Left lung (tissue), 10 donors: Measurements from ENCODE around the gene ZNF185. TPM values are rescaled to one million over a fixed set of nuclear protein-coding genes. Genes with fewer than 3 reads are reported as not detected.

ENCODE experiments used
- ATAC-seq: fragments of 200-7000 bp; cut with Tn5 transposase; one replicate; pipeline ENCODE4 v1.9.1; 2020; ENCODE audit warnings: moderate library complexity
- DNase-seq, 4 donors: peaks; one replicate each; pipeline ENCODE4 v3.0.0-alpha.2; 2013 to 2020
- H3K27ac ChIP-seq, 2 donors: fragments of 200-600 bp; sonication (generic) in 1 of 2; one replicate each; pipeline versions ENCODE4 v1.5.0 to v1.8.0; 2020 to 2021
- H3K27me3 ChIP-seq, 2 donors: fragments of 200-600 bp; sonication (generic) in 1 of 2; one replicate each; pipeline versions ENCODE4 v1.5.0 to v1.8.0; 2020 to 2021
- H3K36me3 ChIP-seq, 2 donors: fragments of 200-600 bp; sonication (generic) in 1 of 2; one replicate each; pipeline versions ENCODE4 v1.5.0 to v1.8.0; 2020 to 2021
- H3K4me1 ChIP-seq, 2 donors: fragments of 200-600 bp; one replicate each; pipeline ENCODE4 v1.8.0; 2021
- H3K4me3 ChIP-seq, 2 donors: fragments of 200-600 bp; sonication (generic) in 1 of 2; one replicate each; pipeline versions ENCODE4 v1.5.0 to v1.8.0; 2020 to 2021; ENCODE audit warnings: mild to moderate bottlenecking in 1 of 2
- H3K9me3 ChIP-seq, 2 donors: fragments of 200-600 bp; sonication (generic) in 1 of 2; one replicate each; pipeline versions ENCODE4 v1.5.0 to v1.8.0; 2020 to 2021
- intact Hi-C, 2 donors: fragments of 100-400 bp; cut with DNase I; formaldehyde crosslinking; loops; one replicate each; pipeline versions ENCODE4 v1.11.2 to v1.14.2; 2022
- polyA plus RNA-seq, 6 donors: library from polyadenylated mRNA; unstranded; fragments of 120-200 nt; gene quantifications; one replicate each; pipeline ENCODE4 v1.2.1, GENCODE V29; 2013; ENCODE audit not compliant: insufficient read length in 6 of 6
- total RNA-seq, 2 donors: library from RNA; stranded (reverse); fragmentation: NEBNext Ultra II Directional; extraction: Animal tissue kit (Norgen Biotek cat#: 25700); gene quantifications; one replicate each; pipeline ENCODE4 v1.2.1, GENCODE V29; 2021
- TF ChIP-seq, protein P1 (sequence below), 2 donors: fragments of 200-600 bp; sonication (generic) in 1 of 2; IDR thresholded peaks; one replicate each; pipeline versions ENCODE4 v1.5.0 to v1.8.0; 2021; ENCODE audit warnings: antibody characterized with exemption in 2 of 2
- donor health status: DM: no; HTN: yes; CAD: no.
- donor health status: DM: no; HTN: no; CAD: no.

ZNF185 gene
- total and polyA plus RNA-seq, 8 donors = 11.5 to 26.2 (median 20.0) TPM

- intact Hi-C loops = no loop called here
- H3K36me3 ChIP-seq = peaks cover 0 to 67% of the 10 kb centered on the region in 2 donors
- H3K4me1 ChIP-seq = no peaks in the 10 kb centered on the region
- no peak for ATAC-seq
- no peak overlapping the region for H3K27ac ChIP-seq
- no peak overlapping the region for H3K4me3 ChIP-seq
- no peaks in the 10 kb centered on the region for H3K9me3 ChIP-seq
- H3K27me3 ChIP-seq = no peaks in the 10 kb centered on the region
- no peak for DNase-seq
- TF ChIP-seq, protein P1, sequence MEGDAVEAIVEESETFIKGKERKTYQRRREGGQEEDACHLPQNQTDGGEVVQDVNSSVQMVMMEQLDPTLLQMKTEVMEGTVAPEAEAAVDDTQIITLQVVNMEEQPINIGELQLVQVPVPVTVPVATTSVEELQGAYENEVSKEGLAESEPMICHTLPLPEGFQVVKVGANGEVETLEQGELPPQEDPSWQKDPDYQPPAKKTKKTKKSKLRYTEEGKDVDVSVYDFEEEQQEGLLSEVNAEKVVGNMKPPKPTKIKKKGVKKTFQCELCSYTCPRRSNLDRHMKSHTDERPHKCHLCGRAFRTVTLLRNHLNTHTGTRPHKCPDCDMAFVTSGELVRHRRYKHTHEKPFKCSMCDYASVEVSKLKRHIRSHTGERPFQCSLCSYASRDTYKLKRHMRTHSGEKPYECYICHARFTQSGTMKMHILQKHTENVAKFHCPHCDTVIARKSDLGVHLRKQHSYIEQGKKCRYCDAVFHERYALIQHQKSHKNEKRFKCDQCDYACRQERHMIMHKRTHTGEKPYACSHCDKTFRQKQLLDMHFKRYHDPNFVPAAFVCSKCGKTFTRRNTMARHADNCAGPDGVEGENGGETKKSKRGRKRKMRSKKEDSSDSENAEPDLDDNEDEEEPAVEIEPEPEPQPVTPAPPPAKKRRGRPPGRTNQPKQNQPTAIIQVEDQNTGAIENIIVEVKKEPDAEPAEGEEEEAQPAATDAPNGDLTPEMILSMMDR (IDR thresholded peaks at IDR 0.05) = no peak
Measured at GRCh38 chrX:152861826-152862225, 36.0 kb upstream of the ZNF185 start.

GRCh38 chrX:152865232-152865920 lies 32.5 kb upstream of the ZNF185 start:
- no peak for DNase-seq
- intact Hi-C loops = no loop called here
- no peak overlapping the region for H3K4me3 ChIP-seq
- no peaks in the 10 kb centered on the region for H3K4me1 ChIP-seq
- H3K36me3 ChIP-seq = peaks cover 0 to 78% of the 10 kb centered on the region in 2 donors
- H3K27ac ChIP-seq = no peak overlapping the region
- TF ChIP-seq, protein P1 (IDR thresholded peaks at IDR 0.05) = no peak
- no peaks in the 10 kb centered on the region for H3K27me3 ChIP-seq
- no peak for ATAC-seq
- no peaks in the 10 kb centered on the region for H3K9me3 ChIP-seq

DNA sequence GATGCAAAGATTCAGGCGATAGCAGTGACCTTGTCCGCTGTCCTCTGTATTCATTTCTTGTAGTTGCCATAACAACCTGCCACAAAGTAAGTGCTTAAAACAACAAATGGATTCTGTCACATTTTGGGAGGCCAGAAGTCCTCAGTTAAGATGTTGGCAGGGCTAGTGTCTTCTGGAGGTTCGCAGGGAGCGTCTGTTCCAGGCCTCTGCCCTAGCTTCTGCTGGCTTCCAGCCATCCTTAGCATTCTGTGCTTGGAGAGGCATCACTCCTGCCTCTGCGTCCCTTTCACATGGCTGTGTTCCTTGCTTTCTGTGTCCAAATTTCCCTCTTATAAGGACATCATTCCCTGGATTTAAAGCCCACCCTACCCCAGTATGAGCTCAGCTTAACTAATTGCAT lies 31.5 kb upstream of the ZNF185 start:
- Histone ChIP-seq H3K27me3 (no peaks in the 10 kb centered on the region), H3K36me3 (peaks cover 0 to 74% of the 10 kb centered on the region in 2 donors), H3K4me1 (no peaks in the 10 kb centered on the region), H3K27ac (no peak overlapping the region), H3K9me3 (no peaks in the 10 kb centered on the region), H3K4me3 (no peak overlapping the region)
- ATAC-seq (no peak), DNase-seq (no peak)
- TF ChIP-seq, protein P1 (IDR thresholded peaks at IDR 0.05) = no peak
- intact Hi-C loops = no loop called here

GRCh38 chrX:152869972-152870371 lies 27.9 kb upstream of the ZNF185 start:
- DNase-seq (no peak), ATAC-seq (no peak)
- no peaks in the 10 kb centered on the region for H3K27me3 ChIP-seq
- no peaks in the 10 kb centered on the region for H3K9me3 ChIP-seq
- H3K4me1 ChIP-seq = no peaks in the 10 kb centered on the region
- H3K27ac ChIP-seq = no peak overlapping the region
- intact Hi-C loops = no loop called here
- TF ChIP-seq, protein P1 (IDR thresholded peaks at IDR 0.05) = no peak
- no peak overlapping the region for H3K4me3 ChIP-seq
- peaks cover 0 to 52% of the 10 kb centered on the region in 2 donors for H3K36me3 ChIP-seq

GRCh38 chrX:152871260-152871659 lies 26.6 kb upstream of the ZNF185 start:
- no peak overlapping the region for H3K4me3 ChIP-seq
- TF ChIP-seq, protein P1 (IDR thresholded peaks at IDR 0.05) = no peak
- H3K9me3 ChIP-seq = no peaks in the 10 kb centered on the region
- intact Hi-C loops = no loop called here
- ATAC-seq = no peak
- H3K4me1 ChIP-seq = no peaks in the 10 kb centered on the region
- H3K27ac ChIP-seq = no peak overlapping the region
- no peak for DNase-seq
- peaks cover 0 to 39% of the 10 kb centered on the region in 2 donors for H3K36me3 ChIP-seq
- no peaks in the 10 kb centered on the region for H3K27me3 ChIP-seq
